GM12872 (cell line): ENCODE measurements around the gene DDX5.

Source experiments
- TF ChIP-seq, protein P1 (sequence below): IDR thresholded peaks from 3 replicates; pipeline ENCODE4 v1.5.1; 2011; ENCODE audit warnings: low read depth, mild to moderate bottlenecking, low read length, moderate library complexity; ENCODE audit not compliant: insufficient read depth

Gene DDX5

GRCh38 chr17:64509179-64509578 lies 3.1 kb upstream of the DDX5 start:
- TF ChIP-seq, protein P1, sequence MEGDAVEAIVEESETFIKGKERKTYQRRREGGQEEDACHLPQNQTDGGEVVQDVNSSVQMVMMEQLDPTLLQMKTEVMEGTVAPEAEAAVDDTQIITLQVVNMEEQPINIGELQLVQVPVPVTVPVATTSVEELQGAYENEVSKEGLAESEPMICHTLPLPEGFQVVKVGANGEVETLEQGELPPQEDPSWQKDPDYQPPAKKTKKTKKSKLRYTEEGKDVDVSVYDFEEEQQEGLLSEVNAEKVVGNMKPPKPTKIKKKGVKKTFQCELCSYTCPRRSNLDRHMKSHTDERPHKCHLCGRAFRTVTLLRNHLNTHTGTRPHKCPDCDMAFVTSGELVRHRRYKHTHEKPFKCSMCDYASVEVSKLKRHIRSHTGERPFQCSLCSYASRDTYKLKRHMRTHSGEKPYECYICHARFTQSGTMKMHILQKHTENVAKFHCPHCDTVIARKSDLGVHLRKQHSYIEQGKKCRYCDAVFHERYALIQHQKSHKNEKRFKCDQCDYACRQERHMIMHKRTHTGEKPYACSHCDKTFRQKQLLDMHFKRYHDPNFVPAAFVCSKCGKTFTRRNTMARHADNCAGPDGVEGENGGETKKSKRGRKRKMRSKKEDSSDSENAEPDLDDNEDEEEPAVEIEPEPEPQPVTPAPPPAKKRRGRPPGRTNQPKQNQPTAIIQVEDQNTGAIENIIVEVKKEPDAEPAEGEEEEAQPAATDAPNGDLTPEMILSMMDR: no peak

- TF ChIP-seq, protein P1: no peak
Observed at GRCh38 chr17:64508683-64509082, 2.6 kb upstream of the DDX5 start.

- TF ChIP-seq, protein P1: peak; percentile 62
Observed at GRCh38 chr17:64507413-64507782, 1.3 kb upstream of the DDX5 start.

GRCh38 chr17:64506576-64507412 lies 705 bp upstream of the DDX5 start, which contains the start of gene CEP95:
Gene CEP95 (plus strand): TSS chr17:64506977. CDS start chr17:64507098, 121 bp downstream.
- TF ChIP-seq, protein P1: no peak

DNA sequence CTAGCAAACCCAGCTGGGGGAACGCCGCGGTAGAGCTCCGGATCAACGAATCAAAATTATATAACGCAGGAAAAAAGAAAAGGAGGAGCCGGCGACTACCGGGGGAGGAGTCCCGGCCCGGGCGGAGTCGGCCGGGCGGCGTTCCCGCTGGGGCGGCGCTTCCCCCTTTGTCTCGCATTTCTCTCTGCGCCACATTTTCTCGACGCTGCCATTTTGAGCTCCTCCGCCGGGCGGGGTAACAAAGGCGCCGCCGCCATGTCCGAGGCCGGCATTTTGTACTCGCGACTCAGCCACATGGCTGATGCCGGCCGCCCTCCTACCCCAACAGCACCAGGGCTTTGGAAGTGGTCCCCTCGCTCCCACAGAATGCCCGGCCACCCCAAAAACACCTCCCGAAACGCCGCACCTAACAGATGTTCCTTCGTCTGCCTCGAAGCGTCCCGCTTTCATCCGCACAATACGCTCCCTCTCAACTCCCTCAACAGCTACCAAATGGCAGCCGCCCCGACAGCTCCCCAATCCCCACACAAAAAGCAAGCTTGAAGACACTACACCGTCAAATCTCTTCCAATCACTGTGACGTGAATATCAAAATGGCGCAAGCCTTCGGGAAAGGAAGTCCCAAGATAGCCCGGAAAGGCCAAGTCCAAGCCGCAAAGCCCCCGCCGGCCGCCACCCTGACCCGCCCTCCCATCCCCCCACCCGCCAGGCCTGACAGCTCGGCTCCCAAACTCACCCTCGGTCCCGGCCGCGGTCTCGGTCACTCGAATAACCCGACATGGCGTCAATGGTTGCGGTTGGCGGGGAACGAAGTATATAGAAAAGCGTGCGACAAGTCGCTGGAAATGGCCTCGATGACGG lies 519 bp downstream of the DDX5 start:
- TF ChIP-seq, protein P1: no peak

DNA sequence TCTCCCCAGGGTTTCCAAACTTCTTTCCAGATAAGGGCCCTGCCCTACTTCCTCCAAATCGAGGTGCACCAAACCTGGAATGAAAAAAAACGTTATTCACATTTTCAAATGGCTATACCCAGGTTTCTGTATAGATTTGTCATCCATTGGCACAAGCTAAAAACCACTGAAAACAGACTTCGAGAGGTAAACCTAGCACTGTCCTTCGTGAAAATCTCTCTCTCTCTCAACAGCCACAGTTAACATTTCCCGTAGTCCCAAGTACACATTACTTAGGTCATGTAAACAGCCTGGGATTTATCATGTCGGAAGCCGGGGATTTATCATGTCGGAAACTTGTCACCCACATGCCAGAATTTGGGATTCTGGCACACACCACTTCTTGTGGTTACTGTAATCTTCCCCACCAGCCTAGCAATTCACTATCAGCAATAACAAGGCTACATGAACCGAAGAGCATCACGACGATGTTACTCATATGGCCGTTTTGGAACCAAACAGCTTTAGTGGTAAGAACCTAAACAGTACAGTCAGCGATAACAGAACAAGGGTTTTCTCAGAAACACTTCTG lies 1.2 kb downstream of the DDX5 start:
- TF ChIP-seq, protein P1: no peak
